Measurements from ENCODE around the gene ATP10D. TPM values are rescaled to one million over a fixed set of nuclear protein-coding genes. Genes with fewer than 3 reads are reported as not detected.

The ATP10D gene
- total RNA-seq, 1 experiment from 2014 or later, result 5.1 TPM

DNA sequence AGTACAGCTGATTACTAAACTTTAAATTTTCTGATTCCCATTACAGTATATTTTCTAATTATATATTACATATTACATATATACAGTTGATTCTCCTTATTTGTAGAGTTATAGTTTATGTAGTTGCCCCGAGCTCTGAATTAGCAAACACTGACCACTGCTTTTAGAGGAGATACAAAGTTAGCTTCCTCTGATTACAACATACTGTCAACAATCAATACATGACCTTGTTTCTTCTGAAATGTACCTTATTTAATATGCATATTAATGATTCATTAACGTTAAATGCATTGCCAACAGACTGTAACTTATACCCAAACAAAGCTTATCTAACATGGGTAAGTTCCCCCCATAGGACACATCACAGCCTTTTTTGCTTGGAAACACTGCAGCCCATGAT is 81.5 kb downstream of the ATP10D start:
- POLR2A ChIA-PET, result no interaction called here

DNA sequence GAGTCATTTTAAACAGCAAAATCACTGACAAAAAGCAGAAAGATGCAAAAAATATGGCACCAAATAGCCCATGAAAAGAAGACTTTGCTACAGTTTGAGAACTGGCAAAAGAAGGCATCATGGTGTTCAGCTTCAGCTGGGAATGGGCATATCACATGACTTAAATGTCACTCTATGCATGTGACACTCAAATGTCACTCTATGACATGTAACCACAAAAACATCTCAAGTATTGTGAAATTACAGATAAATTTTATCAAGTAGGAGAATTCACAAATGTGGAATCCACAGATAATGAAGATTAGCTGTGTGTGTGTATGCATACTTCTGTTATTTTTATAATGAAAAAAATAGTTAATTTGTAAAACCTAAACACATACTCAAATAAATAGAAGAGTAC is 81.9 kb downstream of the ATP10D start:
- no peaks in the 10 kb centered on the region for H4K20me1 ChIP-seq (ENCODE audit: insufficient read depth)
- no peak overlapping the region for H3K27ac ChIP-seq (ENCODE audit: low read depth, low read length)
- H2AFZ ChIP-seq (ENCODE audit: low read depth, low read length, poor library complexity, severe bottlenecking), result no peak overlapping the region
- no peaks in the 10 kb centered on the region for H3K79me2 ChIP-seq (ENCODE audit: insufficient read depth, low read length)
- H3K9me2 ChIP-seq (ENCODE audit: insufficient read depth), result no peaks in the 10 kb centered on the region
- no peak overlapping the region for H3K9ac ChIP-seq (ENCODE audit: low read length)
- no TSS peak for BruUV-seq (replicated peaks)
- ATAC-seq, result no peak
- no peaks in the 10 kb centered on the region for H3K27me3 ChIP-seq (ENCODE audit: insufficient read depth, low read length)
- ChIA-PET POLR2A (no interaction called here), CTCF (interaction anchor here (1.4 kb wide), 1 partner anchor 367 kb away, joined by 3 read pairs; no protein-coding TSS in a partner anchor), RAD21 (ENCODE audit: low non-redundant PET in 1 of 2, low total read pairs in 2 of 2, uncharacterized antibody in 2 of 2, unreplicated experiment in 2 of 2) (no interaction called here)
- H3K4me2 ChIP-seq (ENCODE audit: low read length), result no peak overlapping the region
- H3K4me1 ChIP-seq (ENCODE audit: control insufficient read depth in 1 of 2, insufficient read depth in 2 of 2, low read length in 2 of 2), result peaks cover 18 to 22% of the 10 kb centered on the region in 2 experiments
- no peaks in the 10 kb centered on the region for H3K9me3 ChIP-seq (ENCODE audit: control insufficient read depth in 1 of 2, insufficient read depth in 1 of 2, low read depth in 1 of 2, low read length in 2 of 2)
- no peaks in the 10 kb centered on the region for H3K36me3 ChIP-seq (ENCODE audit: control insufficient read depth in 1 of 2, insufficient read depth in 2 of 2, low read length in 2 of 2)
- no peak overlapping the region for H3K4me3 ChIP-seq (replicated peaks in 1 of 2; ENCODE audit: low read depth in 1 of 2, low read length in 2 of 2)
- no peak for DNase-seq (ENCODE audit: low read depth, low spot score)
- no peak for TF ChIP-seq ZNF274 (IDR thresholded peaks at IDR 0.05; ENCODE audit: low read depth, low read length)
- no peak for TF ChIP-seq CEBPB (IDR thresholded peaks at IDR 0.05; ENCODE audit: low read depth)
- no peak for TF ChIP-seq CBX3 (IDR thresholded peaks at IDR 0.05; ENCODE audit: low read depth)
- TF ChIP-seq, protein P1, sequence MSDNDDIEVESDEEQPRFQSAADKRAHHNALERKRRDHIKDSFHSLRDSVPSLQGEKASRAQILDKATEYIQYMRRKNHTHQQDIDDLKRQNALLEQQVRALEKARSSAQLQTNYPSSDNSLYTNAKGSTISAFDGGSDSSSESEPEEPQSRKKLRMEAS (IDR thresholded peaks at IDR 0.05), result no peak
- TF ChIP-seq ELF1 (IDR thresholded peaks at IDR 0.05; ENCODE audit: borderline replicate concordance, low read depth), result no peak
- TF ChIP-seq EGR1 (IDR thresholded peaks at IDR 0.05; ENCODE audit: low read depth), result no peak
- TF ChIP-seq, protein P2, sequence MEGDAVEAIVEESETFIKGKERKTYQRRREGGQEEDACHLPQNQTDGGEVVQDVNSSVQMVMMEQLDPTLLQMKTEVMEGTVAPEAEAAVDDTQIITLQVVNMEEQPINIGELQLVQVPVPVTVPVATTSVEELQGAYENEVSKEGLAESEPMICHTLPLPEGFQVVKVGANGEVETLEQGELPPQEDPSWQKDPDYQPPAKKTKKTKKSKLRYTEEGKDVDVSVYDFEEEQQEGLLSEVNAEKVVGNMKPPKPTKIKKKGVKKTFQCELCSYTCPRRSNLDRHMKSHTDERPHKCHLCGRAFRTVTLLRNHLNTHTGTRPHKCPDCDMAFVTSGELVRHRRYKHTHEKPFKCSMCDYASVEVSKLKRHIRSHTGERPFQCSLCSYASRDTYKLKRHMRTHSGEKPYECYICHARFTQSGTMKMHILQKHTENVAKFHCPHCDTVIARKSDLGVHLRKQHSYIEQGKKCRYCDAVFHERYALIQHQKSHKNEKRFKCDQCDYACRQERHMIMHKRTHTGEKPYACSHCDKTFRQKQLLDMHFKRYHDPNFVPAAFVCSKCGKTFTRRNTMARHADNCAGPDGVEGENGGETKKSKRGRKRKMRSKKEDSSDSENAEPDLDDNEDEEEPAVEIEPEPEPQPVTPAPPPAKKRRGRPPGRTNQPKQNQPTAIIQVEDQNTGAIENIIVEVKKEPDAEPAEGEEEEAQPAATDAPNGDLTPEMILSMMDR (IDR thresholded peaks at IDR 0.05 in 2 of 3, conservative IDR thresholded peaks at IDR 0.05 in 1 of 3; ENCODE audit: borderline replicate concordance in 1 of 3, insufficient read depth in 1 of 3, low read depth in 2 of 3, low read length in 2 of 3), result no peak
- TF ChIP-seq, protein P3, sequence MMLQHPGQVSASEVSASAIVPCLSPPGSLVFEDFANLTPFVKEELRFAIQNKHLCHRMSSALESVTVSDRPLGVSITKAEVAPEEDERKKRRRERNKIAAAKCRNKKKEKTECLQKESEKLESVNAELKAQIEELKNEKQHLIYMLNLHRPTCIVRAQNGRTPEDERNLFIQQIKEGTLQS (IDR thresholded peaks at IDR 0.05), result no peak
- no peak for TF ChIP-seq EZH2 (IDR thresholded peaks at IDR 0.05)
- no peak for TF ChIP-seq POLR2A (IDR thresholded peaks at IDR 0.05; ENCODE audit: borderline replicate concordance, extremely low read depth, insufficient read depth, insufficient read length)
- intact Hi-C loops (cut with micrococcal nuclease), result loop anchor here (10.0 kb wide), 1 partner anchor 518 kb away; no protein-coding TSS in a partner anchor

More for the DNA sequence above, 81.5 kb downstream of the ATP10D start:
- intact Hi-C loops (cut with micrococcal nuclease), result loop anchor here (10.0 kb wide), 1 partner anchor 518 kb away; no protein-coding TSS in a partner anchor
- Histone ChIP-seq H3K79me2 (ENCODE audit: insufficient read depth, low read length) (no peaks in the 10 kb centered on the region), H3K4me3 (replicated peaks in 1 of 2; ENCODE audit: low read depth in 1 of 2, low read length in 2 of 2) (no peak overlapping the region), H3K27ac (ENCODE audit: low read depth, low read length) (no peak overlapping the region), H3K9ac (ENCODE audit: low read length) (no peak overlapping the region), H4K20me1 (ENCODE audit: insufficient read depth) (no peaks in the 10 kb centered on the region), H3K4me2 (ENCODE audit: low read length) (no peak overlapping the region), H3K27me3 (ENCODE audit: insufficient read depth, low read length) (no peaks in the 10 kb centered on the region), H3K9me3 (ENCODE audit: control insufficient read depth in 1 of 2, insufficient read depth in 1 of 2, low read depth in 1 of 2, low read length in 2 of 2) (no peaks in the 10 kb centered on the region), H3K9me2 (ENCODE audit: insufficient read depth) (no peaks in the 10 kb centered on the region), H2AFZ (ENCODE audit: low read depth, low read length, poor library complexity, severe bottlenecking) (no peak overlapping the region), H3K36me3 (ENCODE audit: control insufficient read depth in 1 of 2, insufficient read depth in 2 of 2, low read length in 2 of 2) (no peaks in the 10 kb centered on the region), H3K4me1 (ENCODE audit: control insufficient read depth in 1 of 2, insufficient read depth in 2 of 2, low read length in 2 of 2) (peaks cover 18 to 22% of the 10 kb centered on the region in 2 experiments)
- DNase-seq (ENCODE audit: low read depth, low spot score), result no peak
- no peak for TF ChIP-seq ZFX (IDR thresholded peaks at IDR 0.05)
- ATAC-seq, result no peak
- BruUV-seq (replicated peaks), result no TSS peak
- ChIA-PET CTCF (no interaction called here), RAD21 (ENCODE audit: low non-redundant PET in 1 of 2, low total read pairs in 2 of 2, uncharacterized antibody in 2 of 2, unreplicated experiment in 2 of 2) (no interaction called here)

All from HCT116 (cell line).